ENCODE results near the gene SLC25A29. TPM values are rescaled to one million over a fixed set of nuclear protein-coding genes. Genes with fewer than 3 reads are reported as not detected.
A peak's percentile ranks its signal among the peaks of the same experiment; 100 is the strongest.

Gene SLC25A29
- total RNA-seq, 2 donors from 2014 or later, result 234 to 263 TPM

- Mint-ChIP-seq H3K4me3 (no peak overlapping the region), H3K4me1 (peaks cover 6% of the 10 kb centered on the region), H3K27me3 (ENCODE audit: insufficient read depth) (peaks cover 2% of the 10 kb centered on the region), H3K27ac (no peak overlapping the region), H3K36me3 (ENCODE audit: low read depth) (peaks cover 19% of the 10 kb centered on the region), H3K9me3 (no peaks in the 10 kb centered on the region)
- no peak for DNase-seq
- no peak for TF ChIP-seq CTCF (conservative IDR thresholded peaks at IDR 0.05)
- no peak overlapping the region for H3K27ac ChIP-seq (ENCODE audit: low read depth, low read length)
- WGBS, 2 experiments (ENCODE audit: insufficient coverage in 1 of 2, insufficient read length in 1 of 2), result 87 to 92% methylated on average over 6 to 12 of the region's 12 CpGs
- H3K4me1 ChIP-seq (ENCODE audit: control insufficient read depth, insufficient read depth, low read length), result peaks cover 4% of the 10 kb centered on the region
- H3K9ac ChIP-seq (ENCODE audit: extremely low read depth, low read length, poor library complexity, severe bottlenecking), result no peak overlapping the region
- H3K27me3 ChIP-seq (ENCODE audit: control insufficient read depth, insufficient read depth, low read length, poor library complexity, severe bottlenecking), result no peaks in the 10 kb centered on the region
- H3K4me3 ChIP-seq (ENCODE audit: low read length), result no peak overlapping the region
- H3K9me3 ChIP-seq (ENCODE audit: control insufficient read depth, low read length), result no peaks in the 10 kb centered on the region
- H3K36me3 ChIP-seq (ENCODE audit: control insufficient read depth, insufficient read depth, low read length), result peaks cover 21% of the 10 kb centered on the region
Measured at GRCh38 chr14:100287202-100287997, 18.8 kb downstream of the SLC25A29 start.

GRCh38 chr14:100286484-100287191, 19.6 kb downstream of the SLC25A29 start:
- TF ChIP-seq CTCF (conservative IDR thresholded peaks at IDR 0.05), result no peak
- Mint-ChIP-seq H3K27ac (no peak overlapping the region), H3K36me3 (ENCODE audit: low read depth) (peaks cover 22% of the 10 kb centered on the region), H3K4me1 (peaks cover 6% of the 10 kb centered on the region), H3K9me3 (no peaks in the 10 kb centered on the region), H3K4me3 (peak overlapping the region; percentile 56), H3K27me3 (ENCODE audit: insufficient read depth) (peaks cover 2% of the 10 kb centered on the region)
- no peak overlapping the region for H3K27ac ChIP-seq (ENCODE audit: low read depth, low read length)
- no peak overlapping the region for H3K4me3 ChIP-seq (ENCODE audit: low read length)
- no peaks in the 10 kb centered on the region for H3K27me3 ChIP-seq (ENCODE audit: control insufficient read depth, insufficient read depth, low read length, poor library complexity, severe bottlenecking)
- no peak overlapping the region for H3K9ac ChIP-seq (ENCODE audit: extremely low read depth, low read length, poor library complexity, severe bottlenecking)
- 93 to 100% methylated on average over 7 to 8 of the region's 10 CpGs for WGBS, 2 experiments (ENCODE audit: insufficient coverage in 1 of 2, insufficient read length in 1 of 2)
- DNase-seq, result peak; percentile 54
- H3K36me3 ChIP-seq (ENCODE audit: control insufficient read depth, insufficient read depth, low read length), result peaks cover 23% of the 10 kb centered on the region
- no peaks in the 10 kb centered on the region for H3K9me3 ChIP-seq (ENCODE audit: control insufficient read depth, low read length)
- peaks cover 4% of the 10 kb centered on the region for H3K4me1 ChIP-seq (ENCODE audit: control insufficient read depth, insufficient read depth, low read length)

GRCh38 chr14:100285913-100286400, 20.3 kb downstream of the SLC25A29 start:
- H3K4me3 Mint-ChIP-seq, result peak overlapping the region; percentile 56
- Histone ChIP-seq H3K9ac (ENCODE audit: extremely low read depth, low read length, poor library complexity, severe bottlenecking) (no peak overlapping the region), H3K27me3 (ENCODE audit: control insufficient read depth, insufficient read depth, low read length, poor library complexity, severe bottlenecking) (no peaks in the 10 kb centered on the region), H3K4me1 (ENCODE audit: control insufficient read depth, insufficient read depth, low read length) (peaks cover 4% of the 10 kb centered on the region), H3K9me3 (ENCODE audit: control insufficient read depth, low read length) (no peaks in the 10 kb centered on the region), H3K36me3 (ENCODE audit: control insufficient read depth, insufficient read depth, low read length) (peaks cover 18% of the 10 kb centered on the region), H3K4me3 (ENCODE audit: low read length) (peak overlapping the region; percentile 62), H3K27ac (ENCODE audit: low read depth, low read length) (no peak overlapping the region)
- peaks cover 2% of the 10 kb centered on the region for H3K27me3 Mint-ChIP-seq (ENCODE audit: insufficient read depth)
- TF ChIP-seq CTCF (conservative IDR thresholded peaks at IDR 0.05), result no peak
- WGBS, 2 experiments (ENCODE audit: insufficient coverage in 1 of 2, insufficient read length in 1 of 2), result 72 to 89% methylated on average over 6 to 13 of the region's 13 CpGs
- H3K36me3 Mint-ChIP-seq (ENCODE audit: low read depth), result peaks cover 17% of the 10 kb centered on the region
- H3K27ac Mint-ChIP-seq, result peak overlapping the region; percentile 62
- H3K9me3 Mint-ChIP-seq, result no peaks in the 10 kb centered on the region
- no peak for DNase-seq
- peaks cover 6% of the 10 kb centered on the region for H3K4me1 Mint-ChIP-seq

Measured in endodermal cell (in vitro differentiated cells).